Activated naive CD4-positive, alpha-beta T cell treated with anti-CD3 and anti-CD28 coated beads, Interleukin-2, amount 50 U/mL, for 24 hours (primary cell): ENCODE data around the gene PEG3.

ENCODE experiments used
- H3K27ac Mint-ChIP-seq: one replicate; pipeline ENCODE4 v1.8.0; 2021; ENCODE audit warnings: mild to moderate bottlenecking, mixed read lengths
- H3K27me3 Mint-ChIP-seq: one replicate; pipeline ENCODE4 v1.8.0; 2021; ENCODE audit warnings: mixed read lengths
- H3K36me3 Mint-ChIP-seq: one replicate; pipeline ENCODE4 v1.8.0; 2021; ENCODE audit warnings: mixed read lengths
- H3K4me1 Mint-ChIP-seq: one replicate; pipeline ENCODE4 v1.8.0; 2021; ENCODE audit warnings: mixed read lengths
- H3K4me3 Mint-ChIP-seq: one replicate; pipeline ENCODE4 v1.8.0; 2021; ENCODE audit warnings: mild to moderate bottlenecking, mixed read lengths
- H3K9me3 Mint-ChIP-seq: one replicate; pipeline ENCODE4 v1.8.0; 2021; ENCODE audit warnings: mixed read lengths

Gene PEG3

GRCh38 chr19:56831255-56831654 lies 9.3 kb downstream of the PEG3 start:
- Mint-ChIP-seq H3K27ac (no peak overlapping the region), H3K36me3 (peaks cover 7% of the 10 kb centered on the region), H3K4me1 (no peaks in the 10 kb centered on the region), H3K9me3 (peaks cover 44% of the 10 kb centered on the region), H3K27me3 (peaks cover 2% of the 10 kb centered on the region), H3K4me3 (no peak overlapping the region)

GRCh38 chr19:56829596-56829995 lies 10.9 kb downstream of the PEG3 start:
- Mint-ChIP-seq H3K4me3 (no peak overlapping the region), H3K36me3 (peaks cover 2% of the 10 kb centered on the region), H3K27me3 (no peaks in the 10 kb centered on the region), H3K27ac (no peak overlapping the region), H3K4me1 (no peaks in the 10 kb centered on the region), H3K9me3 (peaks cover 31% of the 10 kb centered on the region)

GRCh38 chr19:56827708-56828107 lies 12.8 kb downstream of the PEG3 start:
- Mint-ChIP-seq H3K9me3 (peaks cover 24% of the 10 kb centered on the region), H3K27ac (no peak overlapping the region)

GRCh38 chr19:56823956-56824355 lies 16.6 kb downstream of the PEG3 start:
- Mint-ChIP-seq H3K9me3 (peaks cover 39% of the 10 kb centered on the region), H3K4me3 (no peak overlapping the region), H3K36me3 (no peaks in the 10 kb centered on the region), H3K27me3 (no peaks in the 10 kb centered on the region), H3K27ac (no peak overlapping the region), H3K4me1 (no peaks in the 10 kb centered on the region)

More at GRCh38 chr19:56827708-56828107, 12.8 kb downstream of the PEG3 start:
- no peaks in the 10 kb centered on the region for H3K4me1 Mint-ChIP-seq
- H3K4me3 Mint-ChIP-seq: no peak overlapping the region
- H3K27me3 Mint-ChIP-seq: no peaks in the 10 kb centered on the region
- H3K36me3 Mint-ChIP-seq: no peaks in the 10 kb centered on the region

GRCh38 chr19:56823417-56823816 lies 17.1 kb downstream of the PEG3 start:
- Mint-ChIP-seq H3K27me3 (no peaks in the 10 kb centered on the region), H3K27ac (no peak overlapping the region), H3K36me3 (no peaks in the 10 kb centered on the region), H3K4me3 (no peak overlapping the region), H3K4me1 (no peaks in the 10 kb centered on the region), H3K9me3 (peaks cover 43% of the 10 kb centered on the region)

GRCh38 chr19:56822755-56823154 lies 17.8 kb downstream of the PEG3 start:
- Mint-ChIP-seq H3K4me3 (no peak overlapping the region), H3K9me3 (peaks cover 45% of the 10 kb centered on the region), H3K36me3 (peaks cover 3% of the 10 kb centered on the region), H3K27ac (no peak overlapping the region), H3K27me3 (no peaks in the 10 kb centered on the region), H3K4me1 (no peaks in the 10 kb centered on the region)

- no peak overlapping the region for H3K27ac Mint-ChIP-seq
- no peaks in the 10 kb centered on the region for H3K27me3 Mint-ChIP-seq
- peaks cover 43% of the 10 kb centered on the region for H3K9me3 Mint-ChIP-seq
- no peak overlapping the region for H3K4me3 Mint-ChIP-seq
- H3K36me3 Mint-ChIP-seq: peaks cover 3% of the 10 kb centered on the region
- H3K4me1 Mint-ChIP-seq: no peaks in the 10 kb centered on the region
Observed at GRCh38 chr19:56821675-56822074, 18.9 kb downstream of the PEG3 start.

GRCh38 chr19:56821209-56821608 lies 19.3 kb downstream of the PEG3 start:
- Mint-ChIP-seq H3K9me3 (peaks cover 43% of the 10 kb centered on the region), H3K4me1 (no peaks in the 10 kb centered on the region), H3K36me3 (peaks cover 3% of the 10 kb centered on the region), H3K4me3 (no peak overlapping the region), H3K27ac (no peak overlapping the region), H3K27me3 (no peaks in the 10 kb centered on the region)

GRCh38 chr19:56819166-56819565 lies 21.4 kb downstream of the PEG3 start:
- H3K4me3 Mint-ChIP-seq: no peak overlapping the region
- H3K4me1 Mint-ChIP-seq: no peaks in the 10 kb centered on the region
- H3K9me3 Mint-ChIP-seq: peaks cover 43% of the 10 kb centered on the region
- peaks cover 3% of the 10 kb centered on the region for H3K36me3 Mint-ChIP-seq
- H3K27me3 Mint-ChIP-seq: no peaks in the 10 kb centered on the region
- H3K27ac Mint-ChIP-seq: no peak overlapping the region

- no peaks in the 10 kb centered on the region for H3K4me1 Mint-ChIP-seq
- H3K36me3 Mint-ChIP-seq: peaks cover 3% of the 10 kb centered on the region
- H3K27me3 Mint-ChIP-seq: no peaks in the 10 kb centered on the region
- no peak overlapping the region for H3K27ac Mint-ChIP-seq
- no peak overlapping the region for H3K4me3 Mint-ChIP-seq
- H3K9me3 Mint-ChIP-seq: peaks cover 37% of the 10 kb centered on the region
Observed at GRCh38 chr19:56814656-56815055, 25.9 kb downstream of the PEG3 start.

- no peaks in the 10 kb centered on the region for H3K4me1 Mint-ChIP-seq
- H3K27ac Mint-ChIP-seq: no peak overlapping the region
- no peaks in the 10 kb centered on the region for H3K27me3 Mint-ChIP-seq
- peaks cover 32% of the 10 kb centered on the region for H3K9me3 Mint-ChIP-seq
- H3K36me3 Mint-ChIP-seq: peaks cover 3% of the 10 kb centered on the region
- H3K4me3 Mint-ChIP-seq: no peak overlapping the region
Observed at GRCh38 chr19:56813531-56813930, 27.0 kb downstream of the PEG3 start.

- Mint-ChIP-seq H3K27me3 (no peaks in the 10 kb centered on the region), H3K9me3 (peaks cover 25% of the 10 kb centered on the region), H3K27ac (no peak overlapping the region), H3K4me1 (no peaks in the 10 kb centered on the region), H3K4me3 (no peak overlapping the region), H3K36me3 (no peaks in the 10 kb centered on the region)
Observed at GRCh38 chr19:56811480-56811879, 29.0 kb downstream of the PEG3 start.

GRCh38 chr19:56810260-56810659 lies 30.3 kb downstream of the PEG3 start:
- Mint-ChIP-seq H3K4me3 (no peak overlapping the region), H3K27ac (no peak overlapping the region), H3K9me3 (peaks cover 35% of the 10 kb centered on the region), H3K27me3 (no peaks in the 10 kb centered on the region), H3K36me3 (no peaks in the 10 kb centered on the region), H3K4me1 (no peaks in the 10 kb centered on the region)

- Mint-ChIP-seq H3K4me3 (no peak overlapping the region), H3K36me3 (no peaks in the 10 kb centered on the region), H3K9me3 (peaks cover 42% of the 10 kb centered on the region), H3K27ac (no peak overlapping the region), H3K27me3 (no peaks in the 10 kb centered on the region), H3K4me1 (no peaks in the 10 kb centered on the region)
Observed at GRCh38 chr19:56808717-56809392, 31.7 kb downstream of the PEG3 start.

GRCh38 chr19:56806639-56807038 lies 33.9 kb downstream of the PEG3 start:
- Mint-ChIP-seq H3K4me1 (no peaks in the 10 kb centered on the region), H3K27me3 (peaks cover under 1% of the 10 kb centered on the region), H3K27ac (no peak overlapping the region), H3K9me3 (peaks cover 39% of the 10 kb centered on the region), H3K36me3 (no peaks in the 10 kb centered on the region), H3K4me3 (no peak overlapping the region)
